ENCODE data around the gene AEBP2.
"Not testable (repeated sequence)": the region's sequence is repeated elsewhere in the genome, so short reads cannot be mapped to it uniquely, and the experiment has no call there.

The AEBP2 gene

GRCh38 chr12:19475884-19476505 is 36.7 kb downstream of the AEBP2 start:
- not testable (repeated sequence) for DNase-seq; H3K4me1 ChIP-seq (ENCODE audit: control insufficient read depth, insufficient read depth, low read length, poor library complexity, severe bottlenecking); H3K9me3 ChIP-seq (ENCODE audit: control insufficient read depth, low read length); H3K27ac ChIP-seq (ENCODE audit: insufficient read depth, low read length, poor library complexity, severe bottlenecking); H3K27me3 ChIP-seq (replicated peaks; ENCODE audit: control insufficient read depth, insufficient read depth, low read length, poor library complexity, severe bottlenecking); H3K4me3 ChIP-seq (ENCODE audit: insufficient read depth, low read depth, low read length, poor library complexity, severe bottlenecking)
- peaks cover 17% of the 10 kb centered on the region for H3K36me3 ChIP-seq (ENCODE audit: control insufficient read depth, insufficient read depth, low read length)

DNA sequence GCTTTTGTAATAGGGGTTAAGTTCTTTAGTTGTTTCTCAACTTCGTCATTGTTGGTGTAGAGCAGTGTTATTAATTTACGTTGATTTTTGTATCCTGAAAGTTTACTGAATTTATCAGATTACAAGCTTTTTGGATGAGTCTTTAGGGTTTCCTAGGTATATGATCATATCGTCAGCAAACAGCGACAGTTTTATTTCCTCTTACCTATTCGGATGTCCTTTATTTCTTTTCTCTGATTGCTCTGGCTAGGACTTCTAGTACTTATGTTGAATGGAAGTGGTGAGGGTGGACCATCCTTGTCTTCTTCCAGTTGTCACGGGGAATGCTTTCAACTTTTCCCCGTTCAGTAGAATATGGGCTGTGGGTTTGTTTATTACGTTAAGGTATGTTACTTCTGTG is 37.8 kb downstream of the AEBP2 start:
- Histone ChIP-seq H3K36me3 (ENCODE audit: control insufficient read depth, insufficient read depth, low read length) (peaks cover 17% of the 10 kb centered on the region), H3K27me3 (replicated peaks; ENCODE audit: control insufficient read depth, insufficient read depth, low read length, poor library complexity, severe bottlenecking) (no peaks in the 10 kb centered on the region), H3K9me3 (ENCODE audit: control insufficient read depth, low read length) (no peaks in the 10 kb centered on the region), H3K27ac (ENCODE audit: insufficient read depth, low read length, poor library complexity, severe bottlenecking) (no peak overlapping the region), H3K4me3 (ENCODE audit: insufficient read depth, low read depth, low read length, poor library complexity, severe bottlenecking) (no peak overlapping the region), H3K4me1 (ENCODE audit: control insufficient read depth, insufficient read depth, low read length, poor library complexity, severe bottlenecking) (peaks cover 5% of the 10 kb centered on the region)
- no peak for DNase-seq

DNA sequence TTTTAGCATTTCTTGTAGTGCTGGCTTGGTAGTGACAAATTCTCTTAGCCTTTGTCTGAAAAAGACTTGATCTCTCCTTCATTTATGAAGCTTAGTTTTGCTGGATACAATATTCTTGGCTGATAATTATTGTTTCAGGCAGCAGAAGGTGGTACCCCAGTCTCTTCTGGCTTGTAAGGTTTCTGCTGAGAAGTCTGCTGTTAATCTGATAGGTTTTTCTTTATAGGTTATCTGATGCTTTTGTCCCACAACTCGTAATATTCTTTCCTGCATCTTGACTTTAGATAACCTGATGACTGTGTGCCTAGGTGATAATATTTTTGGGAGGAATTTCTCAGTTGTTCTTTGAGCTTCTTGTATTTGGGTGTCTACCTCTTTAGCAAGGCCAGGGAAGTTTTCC is 41.2 kb downstream of the AEBP2 start:
- no peaks in the 10 kb centered on the region for H3K27me3 ChIP-seq (replicated peaks; ENCODE audit: control insufficient read depth, insufficient read depth, low read length, poor library complexity, severe bottlenecking)
- DNase-seq: no peak
- H3K4me1 ChIP-seq (ENCODE audit: control insufficient read depth, insufficient read depth, low read length, poor library complexity, severe bottlenecking): peaks cover 21% of the 10 kb centered on the region
- H3K4me3 ChIP-seq (ENCODE audit: insufficient read depth, low read depth, low read length, poor library complexity, severe bottlenecking): no peak overlapping the region
- H3K27ac ChIP-seq (ENCODE audit: insufficient read depth, low read length, poor library complexity, severe bottlenecking): no peak overlapping the region
- H3K36me3 ChIP-seq (ENCODE audit: control insufficient read depth, insufficient read depth, low read length): peaks cover 9% of the 10 kb centered on the region
- no peaks in the 10 kb centered on the region for H3K9me3 ChIP-seq (ENCODE audit: control insufficient read depth, low read length)

GRCh38 chr12:19482036-19482435 is 42.7 kb downstream of the AEBP2 start:
- Histone ChIP-seq H3K9me3 (ENCODE audit: control insufficient read depth, low read length) (no peaks in the 10 kb centered on the region), H3K4me3 (ENCODE audit: insufficient read depth, low read depth, low read length, poor library complexity, severe bottlenecking) (no peak overlapping the region), H3K27ac (ENCODE audit: insufficient read depth, low read length, poor library complexity, severe bottlenecking) (peak overlapping the region; percentile 28), H3K4me1 (ENCODE audit: control insufficient read depth, insufficient read depth, low read length, poor library complexity, severe bottlenecking) (peaks cover 21% of the 10 kb centered on the region), H3K27me3 (replicated peaks; ENCODE audit: control insufficient read depth, insufficient read depth, low read length, poor library complexity, severe bottlenecking) (no peaks in the 10 kb centered on the region), H3K36me3 (ENCODE audit: control insufficient read depth, insufficient read depth, low read length) (peaks cover 9% of the 10 kb centered on the region)
- no peak for DNase-seq

- Histone ChIP-seq H3K4me1 (ENCODE audit: control insufficient read depth, insufficient read depth, low read length, poor library complexity, severe bottlenecking) (peaks cover 21% of the 10 kb centered on the region), H3K36me3 (ENCODE audit: control insufficient read depth, insufficient read depth, low read length) (peaks cover 9% of the 10 kb centered on the region), H3K9me3 (ENCODE audit: control insufficient read depth, low read length) (no peaks in the 10 kb centered on the region), H3K27me3 (replicated peaks; ENCODE audit: control insufficient read depth, insufficient read depth, low read length, poor library complexity, severe bottlenecking) (no peaks in the 10 kb centered on the region), H3K4me3 (ENCODE audit: insufficient read depth, low read depth, low read length, poor library complexity, severe bottlenecking) (no peak overlapping the region), H3K27ac (ENCODE audit: insufficient read depth, low read length, poor library complexity, severe bottlenecking) (peak overlapping the region; percentile 28)
- peak; percentile 8 to 28 (median 12) for DNase-seq
Measured at GRCh38 chr12:19482551-19483109, 43.3 kb downstream of the AEBP2 start.

- no peak overlapping the region for H3K4me3 ChIP-seq (ENCODE audit: insufficient read depth, low read depth, low read length, poor library complexity, severe bottlenecking)
- H3K36me3 ChIP-seq (ENCODE audit: control insufficient read depth, insufficient read depth, low read length): peaks cover 4% of the 10 kb centered on the region
- no peaks in the 10 kb centered on the region for H3K27me3 ChIP-seq (replicated peaks; ENCODE audit: control insufficient read depth, insufficient read depth, low read length, poor library complexity, severe bottlenecking)
- no peak for DNase-seq
- no peaks in the 10 kb centered on the region for H3K9me3 ChIP-seq (ENCODE audit: control insufficient read depth, low read length)
- peaks cover 21% of the 10 kb centered on the region for H3K4me1 ChIP-seq (ENCODE audit: control insufficient read depth, insufficient read depth, low read length, poor library complexity, severe bottlenecking)
- no peak overlapping the region for H3K27ac ChIP-seq (ENCODE audit: insufficient read depth, low read length, poor library complexity, severe bottlenecking)
Measured at GRCh38 chr12:19483727-19484126, 44.4 kb downstream of the AEBP2 start.

DNA sequence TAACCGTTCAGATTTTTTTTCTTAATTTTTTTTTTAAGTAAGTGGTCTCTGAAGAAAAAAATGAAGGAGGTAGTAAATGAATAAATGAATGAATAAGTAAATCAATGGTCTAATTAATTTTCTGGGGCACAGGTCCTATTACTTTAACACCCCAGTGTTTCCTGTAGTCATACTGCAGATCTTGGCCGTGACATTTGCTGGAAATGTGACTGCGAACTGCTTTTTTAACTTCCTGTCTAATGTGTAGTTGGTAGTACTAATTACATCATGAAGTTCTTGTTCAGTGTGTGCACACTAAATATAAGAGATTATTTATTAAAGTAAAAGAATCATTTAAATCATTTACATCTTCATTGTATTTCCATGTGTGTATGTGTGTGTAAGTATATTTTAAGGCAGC is 45.4 kb downstream of the AEBP2 start:
- H3K4me3 ChIP-seq (ENCODE audit: insufficient read depth, low read depth, low read length, poor library complexity, severe bottlenecking): no peak overlapping the region
- H3K36me3 ChIP-seq (ENCODE audit: control insufficient read depth, insufficient read depth, low read length): no peaks in the 10 kb centered on the region
- peaks cover 21% of the 10 kb centered on the region for H3K4me1 ChIP-seq (ENCODE audit: control insufficient read depth, insufficient read depth, low read length, poor library complexity, severe bottlenecking)
- H3K9me3 ChIP-seq (ENCODE audit: control insufficient read depth, low read length): no peaks in the 10 kb centered on the region
- H3K27me3 ChIP-seq (replicated peaks; ENCODE audit: control insufficient read depth, insufficient read depth, low read length, poor library complexity, severe bottlenecking): no peaks in the 10 kb centered on the region
- H3K27ac ChIP-seq (ENCODE audit: insufficient read depth, low read length, poor library complexity, severe bottlenecking): peak overlapping the region; percentile 27
- no peak for DNase-seq

- Histone ChIP-seq H3K4me1 (ENCODE audit: control insufficient read depth, insufficient read depth, low read length, poor library complexity, severe bottlenecking) (peaks cover 21% of the 10 kb centered on the region), H3K4me3 (ENCODE audit: insufficient read depth, low read depth, low read length, poor library complexity, severe bottlenecking) (no peak overlapping the region), H3K27ac (ENCODE audit: insufficient read depth, low read length, poor library complexity, severe bottlenecking) (no peak overlapping the region)
Measured at GRCh38 chr12:19485240-19485639, 45.9 kb downstream of the AEBP2 start.

GRCh38 chr12:19489168-19489567 is 49.9 kb downstream of the AEBP2 start:
- Histone ChIP-seq H3K4me1 (ENCODE audit: control insufficient read depth, insufficient read depth, low read length, poor library complexity, severe bottlenecking) (no peaks in the 10 kb centered on the region), H3K9me3 (ENCODE audit: control insufficient read depth, low read length) (no peaks in the 10 kb centered on the region), H3K27ac (ENCODE audit: insufficient read depth, low read length, poor library complexity, severe bottlenecking) (no peak overlapping the region), H3K36me3 (ENCODE audit: control insufficient read depth, insufficient read depth, low read length) (peaks cover 6% of the 10 kb centered on the region), H3K27me3 (replicated peaks; ENCODE audit: control insufficient read depth, insufficient read depth, low read length, poor library complexity, severe bottlenecking) (no peaks in the 10 kb centered on the region), H3K4me3 (ENCODE audit: insufficient read depth, low read depth, low read length, poor library complexity, severe bottlenecking) (no peak overlapping the region)
- DNase-seq: no peak

More at GRCh38 chr12:19485240-19485639, 45.9 kb downstream of the AEBP2 start:
- Histone ChIP-seq H3K9me3 (ENCODE audit: control insufficient read depth, low read length) (no peaks in the 10 kb centered on the region), H3K27me3 (replicated peaks; ENCODE audit: control insufficient read depth, insufficient read depth, low read length, poor library complexity, severe bottlenecking) (no peaks in the 10 kb centered on the region), H3K36me3 (ENCODE audit: control insufficient read depth, insufficient read depth, low read length) (no peaks in the 10 kb centered on the region)
- DNase-seq: no peak

- no peak for DNase-seq
Measured at GRCh38 chr12:19490908-19491307, 51.6 kb downstream of the AEBP2 start.

More at GRCh38 chr12:19490908-19491307, 51.6 kb downstream of the AEBP2 start:
- Histone ChIP-seq H3K27ac (ENCODE audit: insufficient read depth, low read length, poor library complexity, severe bottlenecking) (no peak overlapping the region), H3K4me1 (ENCODE audit: control insufficient read depth, insufficient read depth, low read length, poor library complexity, severe bottlenecking) (no peaks in the 10 kb centered on the region), H3K36me3 (ENCODE audit: control insufficient read depth, insufficient read depth, low read length) (peaks cover 12% of the 10 kb centered on the region), H3K9me3 (ENCODE audit: control insufficient read depth, low read length) (no peaks in the 10 kb centered on the region), H3K4me3 (ENCODE audit: insufficient read depth, low read depth, low read length, poor library complexity, severe bottlenecking) (no peak overlapping the region), H3K27me3 (replicated peaks; ENCODE audit: control insufficient read depth, insufficient read depth, low read length, poor library complexity, severe bottlenecking) (no peaks in the 10 kb centered on the region)

Data from effector memory CD4-positive, alpha-beta T cell (primary cell).